Heart left ventricle (tissue), 16 donors: ENCODE results near the gene P2RY4. TPM values are rescaled to one million over a fixed set of nuclear protein-coding genes. Genes with fewer than 3 reads are reported as not detected.
"Not testable (repeated sequence)": the region's sequence is repeated elsewhere in the genome, so short reads cannot be mapped to it uniquely, and the experiment has no call there.

Experiments used
- ATAC-seq, 4 donors: fragments of 200-7000 bp; cut with Tn5 transposase; one replicate each; pipeline ENCODE4 v1.9.1; 2020 to 2022; ENCODE audit warnings: moderate library complexity in 4 of 4, mild to moderate bottlenecking in 3 of 4, moderate number of reproducible peaks in 1 of 4
- DNase-seq, 5 donors: peaks; one replicate each; pipeline ENCODE4 v3.0.0-alpha.2; 2020
- H3K27ac ChIP-seq, 12 donors: fragments of 200-600 bp; sonication (generic) in 4 of 12; one replicate each; pipeline versions ENCODE4 v1.5.0 to v1.8.0; 2016 to 2022; ENCODE audit warnings: mild to moderate bottlenecking in 2 of 12
- H3K27me3 ChIP-seq, 9 donors: fragments of 200-600 bp; sonication (generic) in 2 of 9; one replicate each; pipeline versions ENCODE4 v1.5.1 to v1.8.0; 2016 to 2022; ENCODE audit warnings: mild to moderate bottlenecking in 3 of 9
- H3K36me3 ChIP-seq, 9 donors: fragments of 200-600 bp; sonication (generic) in 2 of 9; one replicate each; pipeline versions ENCODE4 v1.5.0 to v1.8.0; 2018 to 2022; ENCODE audit warnings: mild to moderate bottlenecking in 2 of 9
- H3K4me1 ChIP-seq, 12 donors: fragments of 200-600 bp; sonication (generic) in 4 of 12; one replicate each; pipeline versions ENCODE4 v1.5.0 to v1.8.0; 2016 to 2022; ENCODE audit warnings: mild to moderate bottlenecking in 3 of 12
- H3K4me3 ChIP-seq, 12 donors: fragments of 200-600 bp; sonication (generic) in 4 of 12; one replicate each; pipeline versions ENCODE4 v1.5.0 to v1.8.0; 2017 to 2022; ENCODE audit warnings: mild to moderate bottlenecking in 9 of 12, moderate library complexity in 4 of 12
- H3K9me3 ChIP-seq, 12 donors: fragments of 200-600 bp; sonication (generic) in 4 of 12; one replicate each; pipeline versions ENCODE4 v1.5.0 to v1.8.0; 2016 to 2022; ENCODE audit warnings: mild to moderate bottlenecking in 1 of 12
- POLR2A ChIP-seq, 2 donors: fragments of 450-650 bp; IDR thresholded peaks; one replicate each; pipeline ENCODE4 v1.6.1; 2017; ENCODE audit warnings: antibody characterized with exemption in 2 of 2, mild to moderate bottlenecking in 2 of 2, moderate library complexity in 2 of 2
- WGBS, 4 donors: extraction: QIAGEN DNeasy Blood & Tissue Kit in 2 of 4; methylation state at CpG; one replicate each; pipeline versions ENCODE4 v1.1.5 to v1.1.7; 2013 to 2018; 5-methylcytosine and 5-hydroxymethylcytosine counted together
- intact Hi-C, 10 donors: fragments of 100-400 bp; cut with DNase I; formaldehyde crosslinking; loops; one replicate each; pipeline versions ENCODE4 v1.11.1 to v1.14.2; 2022
- polyA plus RNA-seq, 2 donors: library from polyadenylated mRNA; stranded (reverse); fragments of 200-250 nt; gene quantifications; one replicate each; pipeline ENCODE4 v1.2.3, GENCODE V29; 2013
- total RNA-seq, 9 donors: library from RNA; depleted of rRNA in 2 of 9; stranded (reverse); fragments of >200 nt in 2 of 9; fragmentation: NEBNext Ultra II Directional in 3 of 9; extraction: Animal tissue kit (Norgen Biotek cat#: 25700) in 3 of 9; gene quantifications; one replicate each; pipeline versions ENCODE4 v1.1.0 to v1.2.4, GENCODE V29; 2016 to 2023
- TF ChIP-seq, protein P1 (sequence below), 12 donors: fragments of 200-600 bp; sonication (generic) in 4 of 12; IDR thresholded peaks; one replicate each; pipeline versions ENCODE4 v1.5.0 to v1.8.0; 2018 to 2022; ENCODE audit warnings: antibody characterized with exemption in 12 of 12, mild to moderate bottlenecking in 5 of 12
- donor health status: ischemic (EF 13 %, LVEDD 7.1; RV severe dilation, severe dysfunction).
- donor health status: healthy with polysubstance abuse.
- donor health status: DM: no; HTN: yes; CAD: no.
- donor health status: DM: no; HTN: no; CAD: no.
- donor health status: ischemic (EF 25% LVEDD 6.9; RV normal size, moderate dysfunction).
- donor health status: ischemic (EF 25% LVEDD 5.7; RV mildly dilated, moderate dysfunction).
- donor health status: healthy.
- donor health status: DM: yes; HTN: yes; CAD: no.
- donor health status: ischemic (EF 35%, LVEDD 5.7; RV mildly dilated, moderate dysfunction).
- donor health status: nonischemic (EF 11% LVEDD 7.7; RV severe dilation, severe dysfunction).
- donor health status: DM: yes; HTN: yes; CAD: no.
- donor health status: PGD.
- donor health status: ischemic (EF 29% LVEDD 5.4; RV normal size, mild dysfunction).
- donor health status: nonischemic (EF 23%, LVEDD 6.1; RV moderate dilation, normal function).

P2RY4 gene
- total and polyA plus RNA-seq, 11 donors = 0.10 to 0.24 (median 0.19) TPM; not detected in 6

DNA sequence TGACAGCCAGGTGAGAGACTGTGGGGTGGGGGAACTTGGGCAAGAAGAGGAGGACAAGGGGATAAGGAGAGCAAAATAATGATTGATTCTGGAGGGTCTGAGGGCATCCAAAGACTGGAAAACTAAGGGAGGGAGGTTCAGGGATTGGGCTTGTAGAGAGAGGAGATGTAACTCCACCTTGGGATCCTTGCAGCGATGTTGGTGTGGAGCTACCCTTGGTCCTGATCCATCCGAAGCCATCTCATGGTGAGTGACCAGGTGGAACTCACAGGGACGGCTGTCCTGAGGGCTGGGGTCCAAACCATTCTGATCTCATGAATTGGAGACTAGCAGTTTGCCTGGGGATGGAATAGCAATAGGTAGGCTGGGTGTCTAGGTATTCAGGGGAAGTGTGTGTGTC, 20.6 kb upstream of the P2RY4 start:
- Histone ChIP-seq H3K4me3 (no peak overlapping the region), H3K27ac (no peak overlapping the region), H3K4me1 (no peaks in the 10 kb centered on the region), H3K27me3 (no peaks in the 10 kb centered on the region), H3K36me3 (peaks cover 0 to 13% (median 2%) of the 10 kb centered on the region in 9 donors), H3K9me3 (no peaks in the 10 kb centered on the region)
- intact Hi-C loops = loop anchor here in 3 of 10 donors (10.0 kb wide), 3 partner anchors 144 to 154 kb away; partner anchors contain the start of genes GDPD2 (in 1 of the 3) and IGBP1 (in 1 of the 3)
- DNase-seq (no peak), ATAC-seq (no peak)
- no peak for TF ChIP-seq POLR2A (IDR thresholded peaks at IDR 0.05)
- TF ChIP-seq, protein P1, sequence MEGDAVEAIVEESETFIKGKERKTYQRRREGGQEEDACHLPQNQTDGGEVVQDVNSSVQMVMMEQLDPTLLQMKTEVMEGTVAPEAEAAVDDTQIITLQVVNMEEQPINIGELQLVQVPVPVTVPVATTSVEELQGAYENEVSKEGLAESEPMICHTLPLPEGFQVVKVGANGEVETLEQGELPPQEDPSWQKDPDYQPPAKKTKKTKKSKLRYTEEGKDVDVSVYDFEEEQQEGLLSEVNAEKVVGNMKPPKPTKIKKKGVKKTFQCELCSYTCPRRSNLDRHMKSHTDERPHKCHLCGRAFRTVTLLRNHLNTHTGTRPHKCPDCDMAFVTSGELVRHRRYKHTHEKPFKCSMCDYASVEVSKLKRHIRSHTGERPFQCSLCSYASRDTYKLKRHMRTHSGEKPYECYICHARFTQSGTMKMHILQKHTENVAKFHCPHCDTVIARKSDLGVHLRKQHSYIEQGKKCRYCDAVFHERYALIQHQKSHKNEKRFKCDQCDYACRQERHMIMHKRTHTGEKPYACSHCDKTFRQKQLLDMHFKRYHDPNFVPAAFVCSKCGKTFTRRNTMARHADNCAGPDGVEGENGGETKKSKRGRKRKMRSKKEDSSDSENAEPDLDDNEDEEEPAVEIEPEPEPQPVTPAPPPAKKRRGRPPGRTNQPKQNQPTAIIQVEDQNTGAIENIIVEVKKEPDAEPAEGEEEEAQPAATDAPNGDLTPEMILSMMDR (IDR thresholded peaks at IDR 0.05) = no peak
- 64 to 93% (median 74%) methylated on average over 3 of the region's 3 CpGs for WGBS, 4 donors

GRCh38 chrX:70279081-70279480, 19.1 kb upstream of the P2RY4 start:
- DNase-seq = no peak
- TF ChIP-seq, protein P1 (IDR thresholded peaks at IDR 0.05) = no peak
- no peak for TF ChIP-seq POLR2A (IDR thresholded peaks at IDR 0.05)
- H3K36me3 ChIP-seq = peaks cover 0 to 5% (median 0%) of the 10 kb centered on the region in 9 donors
- H3K4me3 ChIP-seq = no peak overlapping the region
- 64 to 98% (median 79%) methylated on average over 3 of the region's 3 CpGs for WGBS, 4 donors
- H3K27me3 ChIP-seq = no peaks in the 10 kb centered on the region
- no peak overlapping the region for H3K27ac ChIP-seq
- H3K9me3 ChIP-seq = no peaks in the 10 kb centered on the region
- no peak for ATAC-seq
- no peaks in the 10 kb centered on the region for H3K4me1 ChIP-seq
- intact Hi-C loops = no loop called here

GRCh38 chrX:70274029-70274428, 14.0 kb upstream of the P2RY4 start:
- H3K27ac ChIP-seq, H3K9me3 ChIP-seq, H3K36me3 ChIP-seq, H3K4me1 ChIP-seq, H3K27me3 ChIP-seq, intact Hi-C loops, H3K4me3 ChIP-seq, DNase-seq, ATAC-seq: not testable (repeated sequence)
- 79 to 84% (median 82%) methylated on average over 7 of the region's 7 CpGs for WGBS, 4 donors

DNA sequence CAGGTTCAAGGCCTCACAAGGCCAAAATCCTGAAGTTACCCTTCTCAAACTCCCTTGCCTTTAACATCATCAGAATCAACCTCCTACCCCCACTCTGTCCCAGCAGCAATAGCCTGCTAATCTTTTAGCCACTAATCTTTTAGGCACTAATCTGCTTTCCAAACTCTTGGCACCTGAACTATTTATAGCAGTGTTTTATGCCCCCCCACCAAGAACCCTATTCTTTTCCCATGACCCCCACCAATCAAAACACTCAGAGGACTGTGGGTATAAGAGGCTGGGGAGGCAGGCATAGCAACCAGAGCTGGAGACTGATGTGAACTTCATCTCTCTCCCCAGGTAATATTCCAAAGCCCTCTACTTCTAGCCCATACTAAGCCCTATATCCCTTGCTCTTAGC, 8.0 kb upstream of the P2RY4 start, which contains the start of gene ARR3:
Gene ARR3, plus strand, starts transcription at position 301 of the 400 bp plus-strand sequence. CDS start 1,052 bp downstream, outside the sequence.
- peaks cover 0 to 9% (median 0%) of the 10 kb centered on the region in 9 donors for H3K27me3 ChIP-seq
- ATAC-seq (no peak), DNase-seq (no peak)
- H3K36me3 ChIP-seq = no peaks in the 10 kb centered on the region
- intact Hi-C loops = loop anchor here in 2 of 10 donors (10.0 kb wide), 1 partner anchor 73 kb away; no protein-coding TSS in a partner anchor
- TF ChIP-seq, protein P1 (IDR thresholded peaks at IDR 0.05) = no peak
- TF ChIP-seq POLR2A (IDR thresholded peaks at IDR 0.05) = no peak
- H3K27ac ChIP-seq = no peak within 1 kb of the TSS
- no peaks in the 10 kb centered on the region for H3K4me1 ChIP-seq
- H3K9me3 ChIP-seq = no peaks in the 10 kb centered on the region
- no peak within 1 kb of the TSS for H3K4me3 ChIP-seq

DNA sequence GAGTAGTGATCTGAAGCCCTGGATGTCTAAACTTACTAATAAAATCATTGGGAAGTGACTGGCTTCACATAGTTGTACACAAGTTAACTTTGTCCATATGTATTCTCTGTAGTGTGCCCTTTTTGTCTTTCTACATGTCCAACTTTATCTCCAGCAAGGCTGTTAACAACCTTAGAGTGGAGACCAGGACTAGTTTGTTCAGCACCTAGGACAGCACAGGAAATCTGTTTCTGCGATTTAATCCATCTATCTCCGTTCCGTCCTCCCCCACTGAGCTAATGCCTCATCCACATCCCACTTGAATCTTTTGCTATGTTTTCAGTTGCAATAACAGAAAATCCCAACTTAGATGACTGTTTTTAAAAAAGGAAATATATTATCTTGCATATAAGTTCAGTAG, 4.8 kb upstream of the P2RY4 start:
- ATAC-seq (no peak), DNase-seq (no peak)
- 26 to 55% (median 40%) methylated on average over 3 of the region's 3 CpGs for WGBS, 4 donors
- Histone ChIP-seq H3K4me1 (no peaks in the 10 kb centered on the region), H3K27me3 (peaks cover 0 to 9% (median 0%) of the 10 kb centered on the region in 9 donors), H3K27ac (no peak overlapping the region), H3K4me3 (no peak overlapping the region), H3K36me3 (no peaks in the 10 kb centered on the region), H3K9me3 (no peaks in the 10 kb centered on the region)
- TF ChIP-seq, protein P1 (IDR thresholded peaks at IDR 0.05) = no peak
- no peak for TF ChIP-seq POLR2A (IDR thresholded peaks at IDR 0.05)
- intact Hi-C loops = loop anchor here in 2 of 10 donors (10.0 kb wide), 1 partner anchor 70 kb away; no protein-coding TSS in a partner anchor
